GM18870 (cell line): ENCODE results near the gene CALCB.

Source experiments
- ATAC-seq: cut with Tn5 transposase; IDR thresholded peaks from one replicate; pipeline ENCODE4 v1.9.1; 2021; ENCODE audit warnings: moderate library complexity; ENCODE audit not compliant: unreplicated experiment

Gene CALCB

DNA sequence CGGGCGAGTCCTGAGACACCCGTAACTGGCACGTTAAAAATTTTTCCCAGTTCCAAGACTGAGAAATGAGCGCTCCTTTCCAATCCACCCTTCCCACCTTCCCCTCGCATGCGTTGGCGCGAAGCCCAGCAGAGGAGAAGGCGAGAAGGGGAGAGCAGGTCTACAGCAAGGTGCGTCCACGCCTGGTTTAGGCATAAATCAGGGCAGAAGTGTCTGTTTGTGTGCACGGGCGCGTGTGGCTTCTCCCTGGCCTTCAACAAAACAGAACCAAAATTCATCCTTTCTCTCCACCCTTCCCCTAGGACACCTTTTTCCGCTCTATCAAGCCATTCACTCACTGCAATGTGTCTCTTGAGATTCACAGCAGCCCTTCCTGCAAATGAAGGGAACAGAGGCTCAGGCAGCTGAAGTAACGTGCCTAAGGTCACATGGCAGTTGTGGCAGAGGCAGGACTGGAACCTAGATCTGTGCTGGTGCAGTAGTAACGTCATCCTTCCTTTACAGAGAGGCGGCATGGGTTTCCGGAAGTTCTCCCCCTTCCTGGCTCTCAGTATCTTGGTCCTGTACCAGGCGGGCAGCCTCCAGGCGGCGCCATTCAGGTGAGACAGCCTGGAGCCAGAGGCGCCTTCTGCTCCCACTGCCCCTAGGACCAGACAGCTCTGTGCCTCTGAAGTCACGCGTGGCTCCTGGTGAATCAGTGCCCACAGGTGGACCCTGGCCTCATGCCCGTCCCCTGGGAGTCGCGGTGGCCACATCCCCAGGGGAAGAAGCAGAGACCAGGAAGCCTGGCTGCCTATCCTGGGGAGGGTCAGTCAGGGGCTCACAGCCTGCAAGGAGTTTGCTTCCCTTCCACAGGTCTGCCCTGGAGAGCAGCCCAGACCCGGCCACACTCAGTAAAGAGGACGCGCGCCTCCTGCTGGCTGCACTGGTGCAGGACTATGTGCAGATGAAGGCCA is 1.1 kb downstream of the CALCB start:
- peak; percentile 75 for ATAC-seq

DNA sequence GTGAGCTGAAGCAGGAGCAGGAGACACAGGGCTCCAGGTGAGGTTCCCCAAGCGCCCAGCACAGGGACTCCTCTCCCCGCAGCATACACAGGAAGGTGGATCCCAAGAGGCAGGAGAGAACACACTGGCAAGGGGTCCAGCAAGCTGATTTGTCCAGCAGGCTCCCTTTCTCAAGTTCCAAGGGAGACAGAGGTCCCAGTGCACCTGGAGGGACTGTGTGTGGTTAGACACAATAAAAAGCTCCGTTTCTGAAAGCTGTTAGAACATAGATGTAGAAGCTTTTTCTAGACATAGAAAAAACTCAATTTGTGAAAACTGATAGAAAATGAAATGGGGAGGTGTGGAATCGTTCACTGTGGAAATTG is 1.8 kb downstream of the CALCB start:
- ATAC-seq = no peak

GRCh38 chr11:15091175-15091574 is 17.8 kb downstream of the CALCB start:
- no peak for ATAC-seq

DNA sequence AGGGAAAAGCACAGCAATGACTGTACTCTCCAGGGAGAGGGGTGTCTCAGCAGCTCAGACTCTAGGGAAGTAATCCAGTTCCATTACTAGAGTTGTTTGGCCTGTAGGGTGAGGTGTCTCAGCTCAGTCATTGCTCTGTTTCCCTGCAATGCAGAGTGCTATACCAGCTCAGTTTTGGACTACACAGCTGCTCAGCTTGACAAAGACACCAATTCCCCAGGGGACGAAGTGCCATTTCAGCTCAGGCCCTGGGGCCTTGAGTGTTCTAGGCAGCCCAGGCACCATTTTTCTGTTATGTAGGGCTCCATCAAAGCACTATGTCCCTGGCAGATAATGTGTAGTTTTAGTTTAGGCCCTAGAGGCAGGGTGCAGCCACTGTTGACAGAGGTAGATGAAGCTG is 18.2 kb downstream of the CALCB start:
- no peak for ATAC-seq

DNA sequence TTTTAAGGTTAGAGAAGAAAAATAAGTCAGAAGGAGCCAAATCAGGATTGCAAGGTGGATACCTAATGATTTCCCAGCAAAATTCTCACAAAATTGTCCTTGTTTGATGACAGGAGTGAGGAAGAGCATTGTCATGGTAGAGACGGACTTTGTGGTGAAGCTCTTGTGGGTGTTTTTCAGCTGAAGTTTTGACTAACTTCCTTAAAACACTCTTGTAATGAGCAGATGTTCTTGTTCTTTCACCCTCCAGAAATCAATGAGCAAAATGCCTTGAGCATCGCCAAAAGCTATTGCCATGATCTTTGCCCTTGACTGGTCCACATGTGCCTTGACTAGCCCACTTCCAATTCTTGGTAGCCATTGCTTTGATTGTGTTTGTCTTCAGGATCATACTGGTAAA is 20.0 kb downstream of the CALCB start:
- peak; percentile 84 for ATAC-seq

DNA sequence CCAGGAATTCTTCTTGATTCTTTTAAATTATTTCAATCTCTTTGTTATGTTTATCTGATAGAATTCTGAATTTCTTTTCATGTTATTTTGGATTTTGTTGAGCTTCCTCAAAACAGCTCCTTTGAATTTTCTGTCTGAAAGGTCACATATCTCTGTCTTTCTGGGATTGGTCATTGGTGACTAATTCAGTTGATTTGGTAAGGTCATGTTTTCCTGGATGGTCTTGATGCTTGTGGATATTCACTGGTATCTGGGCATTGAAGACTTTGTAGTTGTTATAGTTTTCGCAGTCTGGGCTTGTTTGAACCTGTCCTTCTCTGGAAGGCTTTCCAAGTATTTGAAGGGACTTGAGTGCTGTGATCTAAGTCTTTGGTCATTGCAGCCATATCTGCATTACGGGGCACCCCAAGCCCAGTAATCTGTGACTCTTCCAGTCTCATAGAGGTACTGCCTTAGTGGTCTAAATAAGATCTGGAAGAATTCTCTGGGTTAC is 22.4 kb downstream of the CALCB start:
- ATAC-seq = no peak

GRCh38 chr11:15097411-15097810 is 24.0 kb downstream of the CALCB start:
- ATAC-seq = no peak

DNA sequence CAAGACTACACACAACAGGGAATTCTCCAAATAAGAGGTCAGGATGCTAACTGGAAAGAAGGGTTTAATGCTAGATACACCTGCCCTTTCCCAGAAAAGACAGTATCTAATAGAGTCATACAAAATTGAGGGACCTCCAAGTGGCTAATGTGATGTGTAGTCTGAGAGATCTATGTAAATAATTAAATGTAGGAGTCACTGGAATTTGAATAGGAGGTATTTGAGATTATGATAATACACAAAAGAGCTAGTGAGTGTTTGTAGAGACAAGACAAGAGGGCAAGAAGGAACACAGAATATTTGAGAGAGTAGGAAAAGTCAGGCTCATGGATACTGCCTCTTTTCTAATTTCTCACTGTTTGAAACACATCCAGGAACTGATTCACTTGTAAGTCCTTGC is 25.9 kb downstream of the CALCB start:
- ATAC-seq = no peak

DNA sequence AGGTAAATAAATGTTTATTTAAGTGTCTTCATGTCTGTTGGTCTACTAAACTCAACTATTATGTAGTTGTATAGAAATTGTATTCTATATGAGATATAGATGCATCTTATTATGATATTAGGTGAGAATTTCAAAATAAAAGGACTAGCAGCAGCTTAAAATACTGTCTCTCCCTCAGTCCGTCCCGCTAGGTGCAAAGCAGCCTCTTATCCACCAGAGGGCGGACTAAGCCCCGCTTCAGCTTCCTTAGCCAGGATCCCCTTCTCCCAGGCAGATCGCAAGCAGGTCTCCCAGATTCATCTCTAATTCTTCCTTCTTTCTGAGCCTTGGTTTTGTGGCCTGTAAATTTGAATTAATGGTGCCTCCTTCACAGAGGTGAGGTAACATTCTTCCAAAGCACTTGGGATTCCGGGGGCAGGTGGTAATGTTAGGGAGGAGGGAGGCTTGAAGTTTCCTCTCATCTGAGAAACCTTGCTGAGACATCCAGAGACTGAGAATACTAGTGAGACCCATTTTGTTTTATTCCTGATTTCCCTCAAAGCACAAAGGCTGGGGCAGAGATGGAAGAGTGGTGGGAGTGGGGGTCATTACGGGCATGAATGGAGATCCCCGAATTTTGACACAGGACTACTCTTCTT is 27.8 kb downstream of the CALCB start:
- ATAC-seq = peak; percentile 63

- ATAC-seq = no peak
Measured at GRCh38 chr11:15104166-15104565, 30.8 kb downstream of the CALCB start.

- no peak for ATAC-seq
Measured at GRCh38 chr11:15106201-15106965, 33.0 kb downstream of the CALCB start.

- peak; percentile 71 for ATAC-seq
Measured at GRCh38 chr11:15107730-15108515, 34.5 kb downstream of the CALCB start.

- no peak for ATAC-seq
Measured at GRCh38 chr11:15108592-15109130, 35.3 kb downstream of the CALCB start.

- ATAC-seq = no peak
Measured at GRCh38 chr11:15109602-15110001, 36.2 kb downstream of the CALCB start.

GRCh38 chr11:15111215-15111614 is 37.8 kb downstream of the CALCB start:
- no peak for ATAC-seq

GRCh38 chr11:15112131-15112541 is 38.7 kb downstream of the CALCB start:
- ATAC-seq = no peak

- ATAC-seq = peak; percentile 92
Measured at GRCh38 chr11:15113381-15113780, 40.0 kb downstream of the CALCB start.

DNA sequence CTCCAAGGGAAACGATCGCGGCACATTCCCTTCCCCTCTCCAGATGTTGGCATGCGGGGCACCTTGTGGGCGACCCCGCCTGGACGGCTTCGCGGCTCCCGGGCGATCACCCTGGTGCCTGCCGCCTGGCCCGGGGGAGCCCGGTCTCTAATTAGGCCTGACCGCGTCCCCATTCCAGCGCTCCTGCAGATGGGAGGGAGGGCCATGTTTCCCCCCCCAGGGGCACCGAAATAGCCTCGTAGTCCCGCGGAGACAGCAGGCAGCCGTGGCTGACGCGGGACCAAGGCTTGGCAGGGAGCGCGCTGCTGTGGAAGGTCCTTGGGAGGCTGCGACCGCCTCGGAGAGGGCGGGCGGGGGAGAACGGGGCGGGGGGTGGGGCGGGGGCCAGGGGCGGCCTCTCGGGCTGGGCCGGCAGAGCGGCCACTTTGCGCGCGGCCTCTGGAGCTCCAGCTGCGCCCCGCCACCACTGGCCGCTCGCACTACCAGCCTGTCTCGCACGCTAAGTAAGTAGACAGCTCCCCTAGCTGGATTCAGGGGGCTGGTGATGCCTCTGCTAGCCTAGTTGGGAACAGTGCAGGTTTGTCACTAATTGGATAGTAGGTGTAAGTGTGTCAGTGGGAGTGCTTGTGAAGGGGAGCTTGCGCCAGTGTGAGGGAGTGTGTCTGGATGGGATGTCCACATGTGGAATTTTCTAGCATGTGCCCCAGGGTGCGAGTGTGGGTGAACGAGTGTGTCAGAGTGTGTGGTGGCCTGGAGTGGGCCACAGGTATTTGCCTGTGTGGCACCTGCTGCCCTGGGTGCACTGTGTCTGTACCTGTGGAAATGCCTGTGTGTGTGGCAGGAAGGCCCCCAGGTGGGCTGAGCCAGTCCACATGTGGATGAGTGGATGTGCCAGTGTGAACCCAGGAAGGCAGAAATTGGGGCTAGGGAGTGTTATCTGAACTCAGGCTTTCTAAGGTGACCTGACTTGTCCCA is 41.4 kb downstream of the CALCB start, which contains the start of gene INSC:
INSC (plus strand) TSS at position 423 of the 975 bp plus-strand sequence. CDS start 34,252 bp downstream, outside the sequence.
- no peak for ATAC-seq

- no peak for ATAC-seq
Measured at GRCh38 chr11:15115686-15116085, 42.3 kb downstream of the CALCB start.
